Suprapubic skin (tissue), 3 donors: ENCODE results near the gene CARD8.

ENCODE experiments used
- CTCF ChIP-seq, 2 donors: fragments of 200-600 bp in 1 of 2; fragments of 450-650 bp in 1 of 2; sonication (generic) in 1 of 2; IDR thresholded peaks; one replicate each; pipeline ENCODE4 v1.5.1; 2016 to 2019; ENCODE audit warnings: antibody characterized with exemption in 2 of 2, mild to moderate bottlenecking in 1 of 2, moderate library complexity in 1 of 2
- EP300 ChIP-seq: sonication (generic); formaldehyde crosslinking; IDR thresholded peaks from one replicate; pipeline ENCODE4 v1.6.1; 2017; ENCODE audit warnings: antibody characterized with exemption
- POLR2A ChIP-seq, 2 donors: fragments of 450-650 bp; IDR thresholded peaks; one replicate each; pipeline ENCODE4 v1.6.1; 2017; ENCODE audit warnings: antibody characterized with exemption in 2 of 2, mild to moderate bottlenecking in 2 of 2, moderate library complexity in 2 of 2

DNA sequence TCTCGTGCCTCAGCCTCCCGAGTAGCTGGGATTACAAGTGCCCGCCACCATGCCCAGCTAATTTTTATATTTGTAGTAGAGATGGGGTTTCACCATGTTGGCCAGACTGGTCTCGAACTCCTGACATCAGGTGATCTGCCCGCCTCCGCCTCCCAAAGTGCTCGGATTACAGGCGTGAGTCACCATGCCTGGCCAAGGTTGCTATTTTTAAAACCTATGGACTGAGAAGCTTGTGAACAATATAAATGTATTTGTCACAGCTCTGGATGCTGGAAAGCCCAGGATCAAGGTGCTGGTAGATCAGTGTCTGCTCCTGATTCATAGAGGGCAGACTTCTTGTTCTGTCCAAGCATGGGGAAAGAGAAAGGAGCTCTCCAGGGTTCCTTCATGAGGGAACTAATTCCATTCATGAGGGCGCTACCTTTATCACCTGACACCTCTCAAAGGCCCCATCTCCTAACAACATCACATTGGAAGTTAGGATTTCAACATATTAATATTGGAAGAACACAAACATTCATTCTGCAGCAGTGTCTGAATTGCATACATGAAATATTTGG, 16.1 kb downstream of the CARD8 start:
- no peak for TF ChIP-seq CTCF (IDR thresholded peaks at IDR 0.05)
- no peak for TF ChIP-seq EP300
- no peak for TF ChIP-seq POLR2A (IDR thresholded peaks at IDR 0.05)
